KMS-11 (cell line): ENCODE measurements around the gene MILR1.

Experiments
- H2AFZ ChIP-seq: fragments of 200-600 bp; sonication (generic); 2 replicates; pipeline ENCODE4 v1.6.1; 2016; ENCODE audit warnings: antibody characterized with exemption, mixed run types, low read depth
- H3K27ac ChIP-seq: fragments of 200-600 bp; sonication (generic); 2 replicates; pipeline ENCODE4 v1.6.1; 2016; ENCODE audit warnings: mild to moderate bottlenecking, mixed run types
- H3K27me3 ChIP-seq: fragments of 200-600 bp; sonication (generic); 2 replicates; pipeline ENCODE4 v1.6.1; 2017; ENCODE audit warnings: mild to moderate bottlenecking, low read depth, mixed run types, moderate library complexity; ENCODE audit not compliant: insufficient read depth
- H3K36me3 ChIP-seq: fragments of 200-600 bp; sonication (generic); 2 replicates; pipeline ENCODE4 v1.6.1; 2017; ENCODE audit warnings: mild to moderate bottlenecking, mixed run types; ENCODE audit not compliant: insufficient read depth
- H3K4me1 ChIP-seq: fragments of 200-600 bp; sonication (generic); 2 replicates; pipeline ENCODE4 v1.6.1; 2016; ENCODE audit warnings: mild to moderate bottlenecking, low read depth, mixed run types; ENCODE audit not compliant: poor library complexity, severe bottlenecking
- H3K4me2 ChIP-seq: fragments of 200-600 bp; sonication (generic); 2 replicates; pipeline ENCODE4 v1.7.0; 2016; ENCODE audit warnings: mild to moderate bottlenecking, mixed run types
- H3K4me3 ChIP-seq: fragments of 200-600 bp; sonication (generic); IDR thresholded peaks from 2 replicates; pipeline ENCODE4 v1.6.1; 2017; ENCODE audit warnings: low read depth, low read length, mixed read lengths; ENCODE audit not compliant: insufficient read depth
- H3K79me2 ChIP-seq: fragments of 200-600 bp; sonication (generic); 2 replicates; pipeline ENCODE4 v1.6.1; 2016; ENCODE audit warnings: low read depth, mixed run types; ENCODE audit not compliant: insufficient read depth
- H3K9ac ChIP-seq: fragments of 200-600 bp; sonication (generic); 2 replicates; pipeline ENCODE4 v1.6.1; 2016; ENCODE audit warnings: mild to moderate bottlenecking, mixed run types
- H4K20me1 ChIP-seq: fragments of 200-600 bp; sonication (generic); 2 replicates; pipeline ENCODE4 v1.6.1; 2016; ENCODE audit warnings: mild to moderate bottlenecking, mixed run types; ENCODE audit not compliant: insufficient read depth
- TF ChIP-seq, protein P1 (sequence below): fragments of 200-600 bp; sonication (generic); conservative IDR thresholded peaks from 2 replicates; pipeline ENCODE4 v1.6.1; 2017; ENCODE audit warnings: low read depth, mild to moderate bottlenecking, antibody characterized with exemption, low read length, moderate library complexity, mixed read lengths

MILR1 gene

DNA sequence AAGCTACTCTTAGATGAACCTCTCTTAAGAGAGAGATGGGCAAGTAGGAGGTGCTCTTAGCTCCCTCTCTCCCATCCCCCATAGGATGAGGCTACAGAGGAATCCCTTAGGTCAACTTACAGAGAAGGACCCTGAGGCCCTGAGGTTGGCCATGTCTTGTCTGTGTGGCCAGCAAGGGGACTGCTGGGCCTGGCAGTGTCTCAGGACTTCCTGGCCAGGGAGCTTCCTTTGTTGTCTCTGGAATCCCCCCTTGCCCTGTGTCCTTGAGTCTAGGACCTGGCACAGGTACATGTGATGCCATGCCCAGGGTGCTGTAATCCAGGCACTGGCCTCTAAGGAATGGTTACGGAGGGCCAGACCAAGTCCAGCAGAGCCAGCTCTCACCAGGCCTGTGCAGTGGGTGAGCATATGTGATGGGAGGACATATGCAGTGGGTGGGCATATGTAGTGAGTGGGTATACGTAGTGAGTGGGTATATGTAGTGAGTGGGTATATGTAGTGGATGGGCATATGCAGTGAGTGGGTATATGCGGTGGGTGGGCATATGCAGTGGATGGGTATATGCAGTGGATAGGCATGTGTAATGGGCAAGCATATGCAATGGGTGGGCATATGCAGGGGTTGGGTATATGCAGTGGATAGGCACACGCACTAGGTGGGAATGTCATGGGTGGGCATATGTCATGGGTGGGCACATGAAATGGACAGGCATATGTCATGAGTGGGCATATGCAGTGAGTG is 38.0 kb upstream of the MILR1 start:
- Histone ChIP-seq H3K9ac (no peak overlapping the region), H3K4me3 (no peak overlapping the region), H3K4me1 (peaks cover 8% of the 10 kb centered on the region), H3K79me2 (no peaks in the 10 kb centered on the region), H3K27ac (no peak overlapping the region), H4K20me1 (no peaks in the 10 kb centered on the region), H3K4me2 (no peak overlapping the region), H3K36me3 (no peaks in the 10 kb centered on the region), H3K27me3 (no peaks in the 10 kb centered on the region), H2AFZ (no peak overlapping the region)
- TF ChIP-seq, protein P1, sequence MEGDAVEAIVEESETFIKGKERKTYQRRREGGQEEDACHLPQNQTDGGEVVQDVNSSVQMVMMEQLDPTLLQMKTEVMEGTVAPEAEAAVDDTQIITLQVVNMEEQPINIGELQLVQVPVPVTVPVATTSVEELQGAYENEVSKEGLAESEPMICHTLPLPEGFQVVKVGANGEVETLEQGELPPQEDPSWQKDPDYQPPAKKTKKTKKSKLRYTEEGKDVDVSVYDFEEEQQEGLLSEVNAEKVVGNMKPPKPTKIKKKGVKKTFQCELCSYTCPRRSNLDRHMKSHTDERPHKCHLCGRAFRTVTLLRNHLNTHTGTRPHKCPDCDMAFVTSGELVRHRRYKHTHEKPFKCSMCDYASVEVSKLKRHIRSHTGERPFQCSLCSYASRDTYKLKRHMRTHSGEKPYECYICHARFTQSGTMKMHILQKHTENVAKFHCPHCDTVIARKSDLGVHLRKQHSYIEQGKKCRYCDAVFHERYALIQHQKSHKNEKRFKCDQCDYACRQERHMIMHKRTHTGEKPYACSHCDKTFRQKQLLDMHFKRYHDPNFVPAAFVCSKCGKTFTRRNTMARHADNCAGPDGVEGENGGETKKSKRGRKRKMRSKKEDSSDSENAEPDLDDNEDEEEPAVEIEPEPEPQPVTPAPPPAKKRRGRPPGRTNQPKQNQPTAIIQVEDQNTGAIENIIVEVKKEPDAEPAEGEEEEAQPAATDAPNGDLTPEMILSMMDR = no peak

DNA sequence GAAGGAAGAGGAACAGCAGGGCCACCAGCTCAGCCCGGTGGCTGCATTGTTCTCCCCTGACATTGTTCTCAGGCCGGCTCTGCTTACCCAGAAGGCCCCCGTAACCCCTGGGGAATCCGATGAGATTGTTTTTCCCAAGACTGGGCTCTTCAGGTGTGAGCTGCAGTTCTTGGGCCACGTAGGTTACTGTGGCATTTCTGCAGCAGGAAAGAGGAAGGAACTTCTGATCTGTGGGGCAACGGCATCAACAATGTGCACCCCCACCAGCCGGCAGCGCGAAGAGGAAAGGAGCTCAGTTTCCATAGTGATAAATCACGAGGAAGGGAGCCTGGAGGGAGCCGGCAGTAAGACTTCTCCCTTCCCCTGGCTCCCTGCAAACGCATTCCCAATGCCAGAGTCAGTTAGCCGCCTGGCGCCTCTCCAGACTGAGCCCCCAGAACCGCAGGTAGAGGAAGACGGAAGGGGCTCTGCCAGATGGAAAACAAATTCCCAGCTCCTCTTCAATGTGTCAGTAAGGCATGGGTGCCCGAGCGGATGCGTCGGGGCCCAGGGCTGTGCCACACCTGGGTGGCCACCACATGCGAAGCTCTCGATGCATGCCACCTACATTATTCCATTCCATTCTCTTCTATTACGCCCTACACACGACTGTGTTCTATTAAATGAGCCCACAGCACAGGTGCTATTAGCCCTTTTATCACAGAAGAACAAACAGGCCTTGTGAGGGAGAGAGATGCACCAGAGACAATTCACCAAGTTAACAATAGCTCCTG is 36.7 kb upstream of the MILR1 start:
- Histone ChIP-seq H3K27me3 (no peaks in the 10 kb centered on the region), H2AFZ (no peak overlapping the region), H3K4me3 (no peak overlapping the region), H3K9ac (no peak overlapping the region), H4K20me1 (no peaks in the 10 kb centered on the region), H3K36me3 (no peaks in the 10 kb centered on the region), H3K4me2 (no peak overlapping the region), H3K4me1 (peaks cover 8% of the 10 kb centered on the region), H3K27ac (no peak overlapping the region), H3K79me2 (no peaks in the 10 kb centered on the region)
- TF ChIP-seq, protein P1 = no peak

DNA sequence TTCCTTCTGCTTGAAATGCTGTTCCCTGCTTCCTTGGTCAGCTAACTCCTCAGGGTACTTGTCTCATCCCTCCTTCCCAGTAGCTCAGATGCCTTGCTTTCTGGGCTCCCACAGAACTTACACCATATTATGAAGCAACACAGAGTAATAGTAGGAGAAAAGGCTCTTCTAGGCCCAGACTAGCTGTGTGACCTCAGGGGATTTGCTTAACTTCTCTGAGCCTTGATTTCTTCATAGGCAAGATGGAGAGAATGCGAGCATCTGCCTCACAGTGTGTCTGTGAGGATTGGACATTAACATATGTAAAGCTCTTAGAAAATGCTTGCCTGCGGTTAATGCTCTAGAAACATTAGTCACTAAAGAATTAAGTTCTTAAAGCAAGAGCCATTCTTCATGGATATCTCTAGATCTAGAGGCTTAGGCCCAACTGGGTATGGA is 36.0 kb upstream of the MILR1 start:
- Histone ChIP-seq H3K79me2 (no peaks in the 10 kb centered on the region), H2AFZ (no peak overlapping the region), H3K4me1 (peaks cover 8% of the 10 kb centered on the region), H3K4me3 (no peak overlapping the region), H3K27me3 (no peaks in the 10 kb centered on the region), H3K36me3 (no peaks in the 10 kb centered on the region), H3K27ac (no peak overlapping the region), H3K4me2 (no peak overlapping the region), H3K9ac (no peak overlapping the region), H4K20me1 (no peaks in the 10 kb centered on the region)
- TF ChIP-seq, protein P1 = no peak

DNA sequence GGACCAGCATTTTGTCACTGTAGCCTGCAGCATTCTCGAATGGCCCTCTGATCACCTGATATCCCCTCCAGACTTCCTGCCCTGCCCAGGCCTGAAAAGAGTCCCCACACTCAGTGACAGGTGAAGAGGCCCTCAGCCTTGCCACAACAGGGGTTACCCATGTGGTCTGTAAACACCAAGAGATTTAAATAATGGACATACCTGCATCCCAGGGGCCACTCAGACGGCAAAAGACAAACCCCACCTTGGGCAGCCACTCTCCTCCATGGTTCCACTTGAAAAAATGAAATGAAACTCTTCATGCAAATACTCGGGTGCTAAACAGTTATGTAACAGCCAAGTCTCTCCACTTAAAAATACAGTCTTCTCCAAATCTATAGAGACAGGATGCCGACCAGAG is 35.4 kb upstream of the MILR1 start:
- H3K4me3 ChIP-seq = no peak overlapping the region
- H3K36me3 ChIP-seq = no peaks in the 10 kb centered on the region
- no peak overlapping the region for H2AFZ ChIP-seq
- peaks cover 12% of the 10 kb centered on the region for H3K4me1 ChIP-seq
- TF ChIP-seq, protein P1 = no peak
- H3K9ac ChIP-seq = no peak overlapping the region
- H3K27me3 ChIP-seq = no peaks in the 10 kb centered on the region
- H3K79me2 ChIP-seq = no peaks in the 10 kb centered on the region
- H4K20me1 ChIP-seq = no peaks in the 10 kb centered on the region
- H3K27ac ChIP-seq = no peak overlapping the region
- no peak overlapping the region for H3K4me2 ChIP-seq
